ENCODE measurements around the gene IFRD2. TPM values are rescaled to one million over a fixed set of nuclear protein-coding genes. Genes with fewer than 3 reads are reported as not detected.

IFRD2 gene
- total and polyA plus RNA-seq, 2 experiments from 2014 or later = 41.4 to 71.6 TPM

GRCh38 chr3:50261505-50261904 lies 30.7 kb downstream of the IFRD2 start:
- Histone ChIP-seq H3K4me2 (peak overlapping the region; percentile 78), H2AFZ (no peak overlapping the region), H3K4me3 (no peak overlapping the region), H3K9me3 (ENCODE audit: low read depth) (no peaks in the 10 kb centered on the region), H3K9me2 (replicated peaks; ENCODE audit: insufficient read depth) (no peaks in the 10 kb centered on the region), H3K36me3 (replicated peaks; ENCODE audit: insufficient read depth, low read depth) (no peaks in the 10 kb centered on the region), H4K20me1 (ENCODE audit: insufficient read depth, poor library complexity, severe bottlenecking) (no peaks in the 10 kb centered on the region), H3K27me3 (no peaks in the 10 kb centered on the region), H3K79me2 (peaks cover 12% of the 10 kb centered on the region), H3K27ac (peak overlapping the region; percentile 97), H3K4me1 (ENCODE audit: insufficient read depth) (peaks cover 46% of the 10 kb centered on the region)
- no peak for TF ChIP-seq CTCF (IDR thresholded peaks at IDR 0.05; ENCODE audit: poor library complexity)
- no peak for TF ChIP-seq EZH2 (IDR thresholded peaks at IDR 0.05; ENCODE audit: borderline replicate concordance)
- WGBS (ENCODE audit: low lambda C conversion rate, missing lambda C conversion rate) = 77% methylated on average over 2 of the region's 2 CpGs
- no peak for DNase-seq (ENCODE audit: low spot score)

GRCh38 chr3:50260942-50261441 lies 31.2 kb downstream of the IFRD2 start:
- Histone ChIP-seq H3K4me1 (ENCODE audit: insufficient read depth) (peaks cover 41% of the 10 kb centered on the region), H4K20me1 (ENCODE audit: insufficient read depth, poor library complexity, severe bottlenecking) (no peaks in the 10 kb centered on the region), H3K4me2 (peak overlapping the region; percentile 78), H3K9me3 (ENCODE audit: low read depth) (no peaks in the 10 kb centered on the region), H3K9me2 (replicated peaks; ENCODE audit: insufficient read depth) (no peaks in the 10 kb centered on the region), H3K4me3 (no peak overlapping the region), H3K36me3 (replicated peaks; ENCODE audit: insufficient read depth, low read depth) (no peaks in the 10 kb centered on the region), H3K79me2 (peaks cover 12% of the 10 kb centered on the region), H2AFZ (no peak overlapping the region), H3K27me3 (no peaks in the 10 kb centered on the region), H3K27ac (peak overlapping the region; percentile 97)
- 85% methylated on average over 5 of the region's 5 CpGs for WGBS (ENCODE audit: low lambda C conversion rate, missing lambda C conversion rate)
- no peak for DNase-seq (ENCODE audit: low spot score)
- no peak for TF ChIP-seq EZH2 (IDR thresholded peaks at IDR 0.05; ENCODE audit: borderline replicate concordance)
- TF ChIP-seq EZH2phosphoT487 (IDR thresholded peaks at IDR 0.05; ENCODE audit: low read depth, severe bottlenecking, unreplicated experiment) = no peak
- TF ChIP-seq CTCF (IDR thresholded peaks at IDR 0.05; ENCODE audit: poor library complexity) = no peak

GRCh38 chr3:50260027-50260941 lies 31.9 kb downstream of the IFRD2 start:
- Histone ChIP-seq H3K79me2 (peaks cover 12% of the 10 kb centered on the region), H3K4me2 (peak overlapping the region; percentile 78), H3K4me1 (ENCODE audit: insufficient read depth) (peaks cover 34% of the 10 kb centered on the region), H3K4me3 (peak overlapping the region; percentile 40), H2AFZ (peak overlapping the region; percentile 32), H3K27ac (peak overlapping the region; percentile 97), H3K9me3 (ENCODE audit: low read depth) (no peaks in the 10 kb centered on the region), H3K9me2 (replicated peaks; ENCODE audit: insufficient read depth) (no peaks in the 10 kb centered on the region), H3K27me3 (no peaks in the 10 kb centered on the region), H4K20me1 (ENCODE audit: insufficient read depth, poor library complexity, severe bottlenecking) (no peaks in the 10 kb centered on the region), H3K36me3 (replicated peaks; ENCODE audit: insufficient read depth, low read depth) (no peaks in the 10 kb centered on the region)
- DNase-seq (ENCODE audit: low spot score) = peak; percentile 97
- TF ChIP-seq CTCF (IDR thresholded peaks at IDR 0.05; ENCODE audit: poor library complexity) (peak; percentile 99), EZH2 (IDR thresholded peaks at IDR 0.05; ENCODE audit: borderline replicate concordance) (no peak), EZH2phosphoT487 (IDR thresholded peaks at IDR 0.05; ENCODE audit: low read depth, severe bottlenecking, unreplicated experiment) (no peak)
- WGBS (ENCODE audit: low lambda C conversion rate, missing lambda C conversion rate) = 13% methylated on average over 18 of the region's 70 CpGs
